GM03348 (cell line): ENCODE results near the gene DOCK9.
"Not testable (repeated sequence)": the region's sequence is repeated elsewhere in the genome, so short reads cannot be mapped to it uniquely, and the experiment has no call there.

ENCODE experiments used
- DNase-seq: peaks from one replicate; pipeline ENCODE4 v3.0.0; 2012; ENCODE audit warnings: low spot score

Gene DOCK9

GRCh38 chr13:98774776-98775175, 203.1 kb downstream of the DOCK9 start:
- no peak for DNase-seq

- DNase-seq: no peak
Observed at GRCh38 chr13:98773921-98774320, 203.9 kb downstream of the DOCK9 start.

- no peak for DNase-seq
Observed at GRCh38 chr13:98772794-98773452, 204.9 kb downstream of the DOCK9 start.

GRCh38 chr13:98771838-98772611, 205.8 kb downstream of the DOCK9 start:
- no peak for DNase-seq

- DNase-seq: no peak
Observed at GRCh38 chr13:98769736-98770135, 208.1 kb downstream of the DOCK9 start.

- DNase-seq: no peak
Observed at GRCh38 chr13:98768522-98768921, 209.3 kb downstream of the DOCK9 start.

- DNase-seq: no peak
Observed at GRCh38 chr13:98766697-98767096, 211.2 kb downstream of the DOCK9 start.

GRCh38 chr13:98765996-98766519, 211.8 kb downstream of the DOCK9 start:
- no peak for DNase-seq

- DNase-seq: no peak
Observed at GRCh38 chr13:98761986-98762616, 215.8 kb downstream of the DOCK9 start.

- DNase-seq: peak; percentile 54
Observed at GRCh38 chr13:98761126-98761985, 216.5 kb downstream of the DOCK9 start.

- no peak for DNase-seq
Observed at GRCh38 chr13:98755729-98756128, 222.1 kb downstream of the DOCK9 start.

GRCh38 chr13:98755116-98755515, 222.7 kb downstream of the DOCK9 start:
- DNase-seq: no peak

GRCh38 chr13:98754468-98754867, 223.4 kb downstream of the DOCK9 start:
- DNase-seq: not testable (repeated sequence)

GRCh38 chr13:98752467-98753290, 225.2 kb downstream of the DOCK9 start, which contains the start of gene SLC15A1:
SLC15A1 (minus strand) TSS chr13:98752672; CDS start chr13:98752598, 74 bp downstream.
- no peak for DNase-seq

GRCh38 chr13:98751861-98752466, 225.9 kb downstream of the DOCK9 start:
- DNase-seq: peak; percentile 46

GRCh38 chr13:98751367-98751782, 226.5 kb downstream of the DOCK9 start:
- no peak for DNase-seq

GRCh38 chr13:98749501-98749900, 228.4 kb downstream of the DOCK9 start:
- DNase-seq: peak; percentile 84

GRCh38 chr13:98746968-98747367, 230.9 kb downstream of the DOCK9 start:
- DNase-seq: peak; percentile 54
